ENCODE results near the gene FILIP1L. TPM values are rescaled to one million over a fixed set of nuclear protein-coding genes. Genes with fewer than 3 reads are reported as not detected.

FILIP1L gene
- total RNA-seq, 1 donor: 213 TPM

GRCh38 chr3:99980606-99981005 is 133.7 kb downstream of the FILIP1L start:
- DNase-seq (ENCODE audit: low read depth): no peak
- TF ChIP-seq, protein P1, sequence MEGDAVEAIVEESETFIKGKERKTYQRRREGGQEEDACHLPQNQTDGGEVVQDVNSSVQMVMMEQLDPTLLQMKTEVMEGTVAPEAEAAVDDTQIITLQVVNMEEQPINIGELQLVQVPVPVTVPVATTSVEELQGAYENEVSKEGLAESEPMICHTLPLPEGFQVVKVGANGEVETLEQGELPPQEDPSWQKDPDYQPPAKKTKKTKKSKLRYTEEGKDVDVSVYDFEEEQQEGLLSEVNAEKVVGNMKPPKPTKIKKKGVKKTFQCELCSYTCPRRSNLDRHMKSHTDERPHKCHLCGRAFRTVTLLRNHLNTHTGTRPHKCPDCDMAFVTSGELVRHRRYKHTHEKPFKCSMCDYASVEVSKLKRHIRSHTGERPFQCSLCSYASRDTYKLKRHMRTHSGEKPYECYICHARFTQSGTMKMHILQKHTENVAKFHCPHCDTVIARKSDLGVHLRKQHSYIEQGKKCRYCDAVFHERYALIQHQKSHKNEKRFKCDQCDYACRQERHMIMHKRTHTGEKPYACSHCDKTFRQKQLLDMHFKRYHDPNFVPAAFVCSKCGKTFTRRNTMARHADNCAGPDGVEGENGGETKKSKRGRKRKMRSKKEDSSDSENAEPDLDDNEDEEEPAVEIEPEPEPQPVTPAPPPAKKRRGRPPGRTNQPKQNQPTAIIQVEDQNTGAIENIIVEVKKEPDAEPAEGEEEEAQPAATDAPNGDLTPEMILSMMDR (IDR thresholded peaks at IDR 0.05; ENCODE audit: insufficient read depth, low read depth, low read length): no peak
- no peak overlapping the region for H3K4me3 ChIP-seq (ENCODE audit: low read depth, low read length)

- DNase-seq (ENCODE audit: low read depth): no peak
- TF ChIP-seq, protein P1 (IDR thresholded peaks at IDR 0.05; ENCODE audit: insufficient read depth, low read depth, low read length): no peak
- no peak overlapping the region for H3K4me3 ChIP-seq (ENCODE audit: low read depth, low read length)
Observed at GRCh38 chr3:99978221-99978620, 136.1 kb downstream of the FILIP1L start.

DNA sequence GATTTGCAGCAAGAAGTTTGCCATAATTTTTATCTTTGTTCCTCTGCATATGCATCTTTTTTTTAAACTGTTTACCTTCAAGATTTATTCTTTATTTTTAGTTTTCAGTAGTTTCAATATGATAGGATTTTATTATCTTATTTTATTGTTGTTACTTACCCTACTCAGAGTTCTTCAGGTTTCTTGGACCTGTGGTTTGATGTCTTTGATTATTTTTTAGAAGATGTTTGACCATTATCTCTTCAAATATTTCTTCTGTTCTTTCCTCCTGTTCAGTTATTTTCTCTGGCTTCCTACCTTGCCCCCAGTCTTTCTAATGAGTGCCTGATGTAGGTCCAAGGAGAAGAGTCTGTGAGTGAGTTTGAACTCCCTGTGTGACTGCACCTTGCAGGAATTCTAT is 137.7 kb downstream of the FILIP1L start:
- no peak for DNase-seq (ENCODE audit: low read depth)
- TF ChIP-seq, protein P1 (IDR thresholded peaks at IDR 0.05; ENCODE audit: insufficient read depth, low read depth, low read length): no peak
- H3K4me3 ChIP-seq (ENCODE audit: low read depth, low read length): no peak overlapping the region

DNA sequence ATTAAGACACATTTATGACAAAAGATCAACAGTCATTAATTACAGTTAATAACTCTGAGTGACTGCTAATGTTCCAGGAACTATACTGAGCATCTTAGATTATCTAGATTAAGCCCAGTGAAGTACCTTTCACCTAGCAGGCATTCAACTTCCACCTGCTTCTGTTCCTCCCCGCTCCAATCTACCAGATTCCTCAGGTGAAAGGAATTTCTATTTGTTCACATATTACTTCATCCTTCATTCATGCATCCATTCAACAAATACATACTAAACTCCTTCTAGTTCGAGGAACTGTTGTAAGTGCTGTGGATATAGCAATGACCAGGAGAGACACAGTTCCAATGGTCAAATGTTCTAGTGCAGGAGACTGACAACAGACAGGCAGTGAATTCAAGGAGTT is 139.3 kb downstream of the FILIP1L start:
- DNase-seq (ENCODE audit: low read depth): no peak
- no peak overlapping the region for H3K4me3 ChIP-seq (ENCODE audit: low read depth, low read length)
- TF ChIP-seq, protein P1 (IDR thresholded peaks at IDR 0.05; ENCODE audit: insufficient read depth, low read depth, low read length): no peak

GRCh38 chr3:99972380-99973104 is 141.8 kb downstream of the FILIP1L start:
- H3K4me3 ChIP-seq (ENCODE audit: low read depth, low read length): no peak overlapping the region
- DNase-seq (ENCODE audit: low read depth): no peak
- TF ChIP-seq, protein P1 (IDR thresholded peaks at IDR 0.05; ENCODE audit: insufficient read depth, low read depth, low read length): no peak

GRCh38 chr3:99971761-99972160 is 142.5 kb downstream of the FILIP1L start:
- TF ChIP-seq, protein P1 (IDR thresholded peaks at IDR 0.05; ENCODE audit: insufficient read depth, low read depth, low read length): no peak
- no peak for DNase-seq (ENCODE audit: low read depth)
- no peak overlapping the region for H3K4me3 ChIP-seq (ENCODE audit: low read depth, low read length)

DNA sequence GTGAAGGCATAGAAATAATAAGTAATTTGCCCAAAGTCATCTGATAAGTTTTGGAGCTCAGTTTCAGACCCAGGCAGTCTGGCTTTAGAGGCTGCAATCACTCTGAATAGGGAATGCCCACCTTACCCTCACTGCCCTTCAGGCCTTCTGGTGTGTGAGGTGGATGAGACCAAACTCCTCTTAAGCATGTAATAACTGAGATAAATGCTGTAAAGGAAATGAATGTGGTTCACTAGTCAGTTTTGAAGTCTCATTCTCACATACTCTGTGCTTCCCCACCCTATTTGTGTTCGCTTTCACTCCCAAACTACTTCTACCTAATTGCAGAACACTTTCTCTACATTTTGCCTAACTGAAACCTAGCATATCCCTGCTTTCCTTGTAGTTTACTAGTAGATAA is 144.1 kb downstream of the FILIP1L start:
- H3K4me3 ChIP-seq (ENCODE audit: low read depth, low read length): no peak overlapping the region
- TF ChIP-seq, protein P1 (IDR thresholded peaks at IDR 0.05; ENCODE audit: insufficient read depth, low read depth, low read length): no peak
- no peak for DNase-seq (ENCODE audit: low read depth)
